ENCODE data around the gene TSSK2.

DNA sequence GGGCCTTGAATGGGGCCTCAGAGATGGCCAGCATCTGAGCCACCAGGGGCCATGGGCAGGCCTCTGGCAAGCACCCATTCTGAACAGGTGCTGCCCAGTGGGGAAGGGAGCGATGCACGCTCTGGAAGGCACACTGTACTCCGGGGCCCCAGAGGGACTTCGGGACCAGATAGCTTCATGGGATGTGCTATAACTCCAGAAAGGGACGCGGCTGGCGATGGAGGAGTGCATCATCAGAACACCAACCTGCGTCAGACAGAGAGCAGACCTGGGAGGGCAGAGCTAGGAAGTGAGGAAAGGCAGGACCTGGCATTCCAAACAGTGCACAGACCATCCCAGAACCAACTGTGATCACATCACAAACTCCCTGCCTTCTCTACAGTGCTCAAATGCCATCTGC is 25.7 kb upstream of the TSSK2 start:
- TF ChIP-seq, protein P1, sequence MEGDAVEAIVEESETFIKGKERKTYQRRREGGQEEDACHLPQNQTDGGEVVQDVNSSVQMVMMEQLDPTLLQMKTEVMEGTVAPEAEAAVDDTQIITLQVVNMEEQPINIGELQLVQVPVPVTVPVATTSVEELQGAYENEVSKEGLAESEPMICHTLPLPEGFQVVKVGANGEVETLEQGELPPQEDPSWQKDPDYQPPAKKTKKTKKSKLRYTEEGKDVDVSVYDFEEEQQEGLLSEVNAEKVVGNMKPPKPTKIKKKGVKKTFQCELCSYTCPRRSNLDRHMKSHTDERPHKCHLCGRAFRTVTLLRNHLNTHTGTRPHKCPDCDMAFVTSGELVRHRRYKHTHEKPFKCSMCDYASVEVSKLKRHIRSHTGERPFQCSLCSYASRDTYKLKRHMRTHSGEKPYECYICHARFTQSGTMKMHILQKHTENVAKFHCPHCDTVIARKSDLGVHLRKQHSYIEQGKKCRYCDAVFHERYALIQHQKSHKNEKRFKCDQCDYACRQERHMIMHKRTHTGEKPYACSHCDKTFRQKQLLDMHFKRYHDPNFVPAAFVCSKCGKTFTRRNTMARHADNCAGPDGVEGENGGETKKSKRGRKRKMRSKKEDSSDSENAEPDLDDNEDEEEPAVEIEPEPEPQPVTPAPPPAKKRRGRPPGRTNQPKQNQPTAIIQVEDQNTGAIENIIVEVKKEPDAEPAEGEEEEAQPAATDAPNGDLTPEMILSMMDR (IDR thresholded peaks at IDR 0.05; ENCODE audit: insufficient read depth, low read length, poor library complexity, severe bottlenecking): no peak
- no peak for TF ChIP-seq EZH2phosphoT487 (conservative IDR thresholded peaks at IDR 0.05; ENCODE audit: low read length)

Data from SU-DHL-6 (cell line).